MV-4-11 (cell line): Measurements from ENCODE around the gene IBA57.
A peak's percentile ranks its signal among the peaks of the same experiment; 100 is the strongest.
"Not testable (repeated sequence)": the region's sequence is repeated elsewhere in the genome, so short reads cannot be mapped to it uniquely, and the experiment has no call there.

Source experiments
- DNase-seq: peaks from one replicate; lab custom pipeline; 2025; lab: John Stamatoyannopoulos, UW

Gene IBA57

DNA sequence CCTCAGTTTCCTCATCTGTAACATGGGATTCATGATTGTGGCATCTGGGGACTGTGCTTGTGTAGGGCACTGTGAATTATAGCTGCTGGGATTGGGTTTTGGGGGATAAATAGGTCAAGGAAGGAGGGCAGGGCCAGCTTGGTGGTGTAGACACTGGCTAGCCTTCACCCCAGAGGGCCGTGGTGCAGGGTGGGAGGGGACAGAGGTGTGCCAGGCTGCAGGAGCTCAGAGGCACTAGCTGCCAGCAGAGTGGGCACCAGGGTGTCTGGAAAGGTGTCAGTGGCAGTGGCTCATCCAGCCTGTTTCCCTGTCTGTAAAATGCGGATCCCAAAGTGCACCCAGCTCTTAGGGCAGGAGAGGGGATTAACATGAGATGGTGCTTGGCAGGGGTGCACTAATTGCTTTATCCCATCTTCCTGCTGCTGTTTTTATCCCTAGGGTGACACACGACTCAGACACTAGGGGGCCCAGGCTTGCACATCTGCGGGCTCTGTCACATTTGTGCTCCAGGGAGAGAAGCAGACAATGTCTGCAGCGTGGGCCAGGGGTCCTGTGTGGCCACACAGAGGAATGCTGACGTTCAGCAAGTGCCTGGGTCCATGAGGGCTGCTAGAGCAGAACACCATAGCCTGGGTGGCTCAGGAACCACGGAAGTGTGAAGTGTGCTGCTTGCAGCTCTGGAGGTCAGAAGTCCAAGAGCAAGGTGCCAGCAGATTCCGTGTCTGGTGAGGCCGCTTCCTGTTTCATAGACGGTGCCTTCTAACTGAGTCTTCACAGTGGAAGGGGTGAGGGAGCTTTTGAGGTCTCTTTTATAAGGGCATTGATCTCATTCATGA, 61.6 kb downstream of the IBA57 start:
- DNase-seq, result peak; percentile 61

DNA sequence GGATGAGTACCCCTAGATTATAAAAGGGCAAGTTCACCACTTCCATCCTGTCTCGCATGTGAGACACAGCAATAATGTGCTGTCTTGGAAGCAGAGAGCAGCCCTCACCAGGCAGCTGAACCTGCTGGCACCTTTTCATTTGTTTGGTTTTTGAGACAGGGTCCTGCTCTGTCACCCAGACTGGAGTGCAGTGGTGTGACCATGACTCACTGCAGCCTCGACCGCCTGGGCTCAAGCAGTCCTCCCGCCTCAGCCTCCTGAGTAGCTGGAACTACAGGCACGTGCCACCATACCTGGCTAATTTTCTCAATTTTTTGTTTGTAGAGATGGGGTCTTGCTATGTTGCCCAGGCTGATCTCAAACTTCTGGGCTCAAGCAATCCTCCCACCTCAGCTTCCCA, 62.5 kb downstream of the IBA57 start:
- DNase-seq, result not testable (repeated sequence)

DNA sequence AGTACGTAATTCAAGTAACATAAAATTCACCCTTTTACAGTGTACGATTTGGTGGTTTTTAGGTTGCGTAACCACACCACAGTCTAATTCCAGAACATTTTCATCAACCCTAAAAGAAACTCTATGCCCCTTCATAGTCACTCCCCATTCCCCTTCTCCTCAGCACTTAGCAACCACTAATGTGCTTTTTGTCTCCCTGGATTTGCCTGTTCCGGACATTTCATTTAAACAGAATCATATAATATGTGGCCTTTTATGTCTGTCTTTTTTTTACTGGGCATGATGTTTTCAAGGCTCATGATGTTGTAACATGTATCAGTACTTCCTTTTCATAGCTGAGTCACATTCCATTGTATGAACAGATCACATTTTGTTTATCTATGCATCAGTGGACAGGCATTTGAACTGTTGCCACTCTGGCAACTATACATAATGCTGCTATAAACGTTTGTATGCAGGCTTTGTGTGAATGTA, 63.0 kb downstream of the IBA57 start:
- DNase-seq, result peak; percentile 75

DNA sequence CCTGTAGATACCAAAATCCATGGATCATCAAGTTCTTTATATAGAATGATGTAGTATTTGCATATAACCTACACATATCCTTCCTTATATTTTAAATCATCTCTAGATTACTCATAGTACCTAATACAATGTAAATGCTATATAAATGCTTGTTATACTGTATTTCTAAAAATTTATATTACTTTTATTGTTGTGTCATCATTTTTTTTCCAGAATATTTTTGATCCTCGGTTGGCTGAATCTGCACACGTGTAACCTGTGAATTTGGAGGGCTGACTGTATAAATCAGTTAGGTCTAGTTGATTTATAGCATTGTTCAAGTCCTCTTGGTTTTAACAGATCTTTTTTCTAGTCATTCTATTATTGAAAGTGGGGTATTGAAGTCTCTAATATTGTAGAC, 65.6 kb downstream of the IBA57 start:
- DNase-seq, result no peak
